Heart right ventricle (tissue), 16 donors: Measurements from ENCODE around the gene SSBP2. TPM values are rescaled to one million over a fixed set of nuclear protein-coding genes. Genes with fewer than 3 reads are reported as not detected.
A peak's percentile ranks its signal among the peaks of the same experiment; 100 is the strongest.
"Not testable (repeated sequence)": the region's sequence is repeated elsewhere in the genome, so short reads cannot be mapped to it uniquely, and the experiment has no call there.

Source experiments
- ATAC-seq, 8 donors: fragments of 200-7000 bp; cut with Tn5 transposase; one replicate each; pipeline ENCODE4 v1.9.1; 2020; ENCODE audit warnings: mild to moderate bottlenecking in 8 of 8, moderate library complexity in 8 of 8, moderate number of reproducible peaks in 1 of 8
- DNase-seq, 2 donors: peaks; one replicate each; pipeline ENCODE4 v3.0.0-alpha.2; 2020
- H3K27ac ChIP-seq, 10 donors: fragments of 200-600 bp; sonication (generic) in 2 of 10; one replicate each; pipeline versions ENCODE4 v1.5.0 to v1.8.0; 2020 to 2022; ENCODE audit warnings: mild to moderate bottlenecking in 3 of 10
- H3K27me3 ChIP-seq, 7 donors: fragments of 200-600 bp; one replicate each; pipeline ENCODE4 v1.8.0; 2021 to 2022; ENCODE audit warnings: mild to moderate bottlenecking in 2 of 7
- H3K36me3 ChIP-seq, 9 donors: fragments of 200-600 bp; sonication (generic) in 1 of 9; one replicate each; pipeline versions ENCODE4 v1.5.0 to v1.8.0; 2020 to 2022; ENCODE audit warnings: mild to moderate bottlenecking in 2 of 9
- H3K4me1 ChIP-seq, 9 donors: fragments of 200-600 bp; sonication (generic) in 1 of 9; one replicate each; pipeline versions ENCODE4 v1.5.0 to v1.8.0; 2020 to 2022; ENCODE audit warnings: mild to moderate bottlenecking in 4 of 9
- H3K4me3 ChIP-seq, 10 donors: fragments of 200-600 bp; sonication (generic) in 2 of 10; one replicate each; pipeline versions ENCODE4 v1.5.0 to v1.8.0; 2020 to 2022; ENCODE audit warnings: mild to moderate bottlenecking in 7 of 10, moderate library complexity in 2 of 10
- H3K9me3 ChIP-seq, 11 donors: fragments of 200-600 bp in 10 of 11; sonication (generic) in 2 of 11; one replicate each; pipeline versions ENCODE4 v1.5.0 to v1.8.0; 2013 to 2022; ENCODE audit warnings: mild to moderate bottlenecking in 2 of 11, control low read depth in 1 of 11, moderate library complexity in 1 of 11
- CTCF ChIP-seq, 9 donors: fragments of 200-600 bp; sonication (generic) in 2 of 9; IDR thresholded peaks; one replicate each; pipeline versions ENCODE4 v1.5.0 to v1.8.0; 2021 to 2022; ENCODE audit warnings: antibody characterized with exemption in 9 of 9, mild to moderate bottlenecking in 5 of 9, moderate library complexity in 1 of 9
- WGBS, 2 donors: extraction: QIAGEN DNeasy Blood & Tissue Kit; methylation state at CpG; one replicate each; pipeline ENCODE4 v1.1.7; 2013; ENCODE audit warnings: inconsistent platforms in 1 of 2; 5-methylcytosine and 5-hydroxymethylcytosine counted together
- intact Hi-C, 10 donors: fragments of 100-400 bp; cut with DNase I; formaldehyde crosslinking; loops; one replicate each; pipeline versions ENCODE4 v1.11.1 to v1.14.2; 2022
- polyA plus RNA-seq, 2 donors: library from polyadenylated mRNA; stranded (reverse); fragments of 200-250 nt; gene quantifications; one replicate each; pipeline ENCODE4 v1.2.3, GENCODE V29; 2013
- total RNA-seq, 10 donors: library from RNA; stranded (reverse); fragmentation: NEBNext Ultra II Directional in 3 of 10; extraction: Animal tissue kit (Norgen Biotek cat#: 25700) in 3 of 10; gene quantifications; one replicate each; pipeline versions ENCODE4 v1.2.1 to v1.2.4, GENCODE V29; 2021 to 2023
- donor health status: Arrhythmogenic right ventricular cardiomyopathy.
- donor health status: ischemic (EF 13 %, LVEDD 7.1; RV severe dilation, severe dysfunction).
- donor health status: healthy with polysubstance abuse.
- donor health status: DM: no; HTN: yes; CAD: no.
- donor health status: DM: no; HTN: no; CAD: no.
- donor health status: ischemic (EF 25% LVEDD 6.9; RV normal size, moderate dysfunction).
- donor health status: ischemic (EF 25% LVEDD 5.7; RV mildly dilated, moderate dysfunction).
- donor health status: healthy.
- donor health status: DM: yes; HTN: yes; CAD: no.
- donor health status: Ischemic cardiomyopathy.
- donor health status: ischemic (EF 35%, LVEDD 5.7; RV mildly dilated, moderate dysfunction).
- donor health status: nonischemic (EF 11% LVEDD 7.7; RV severe dilation, severe dysfunction).
- donor health status: DM: yes; HTN: yes; CAD: no.
- donor health status: PGD.
- donor health status: ischemic (EF 29% LVEDD 5.4; RV normal size, mild dysfunction).
- donor health status: nonischemic (EF 23%, LVEDD 6.1; RV moderate dilation, normal function).

Gene SSBP2
- total and polyA plus RNA-seq, 12 donors: 24.2 to 85.9 (median 52.0) TPM

- 22 to 28% methylated on average over 2 of the region's 2 CpGs for WGBS, 2 donors
These were observed 243.9 kb downstream of the SSBP2 start for GRCh38 chr5:81506900-81507588.

GRCh38 chr5:81506378-81506777 is 244.5 kb downstream of the SSBP2 start:
- no peaks in the 10 kb centered on the region for H3K9me3 ChIP-seq
- H3K27ac ChIP-seq: peak overlapping the region in 6 of 10 donors; percentile 45 to 74 (median 61)
- peak overlapping the region in 1 of 10 donors; percentile 9 for H3K4me3 ChIP-seq
- H3K27me3 ChIP-seq: no peaks in the 10 kb centered on the region
- DNase-seq: no peak
- 15 to 24% methylated on average over 1 of the region's 1 CpG for WGBS, 2 donors
- peaks cover 0 to 27% (median 20%) of the 10 kb centered on the region in 9 donors for H3K4me1 ChIP-seq
- peak in 3 of 8 donors; percentile 6 to 16 (median 15) for ATAC-seq
- intact Hi-C loops: loop anchor here (2.0 to 10.0 kb wide), 12 partner anchors 241 to 718 kb away; partner anchors contain the start of genes SSBP2 (in 4 of the 10) and ATG10 (in 3 of the 10)
- TF ChIP-seq CTCF (IDR thresholded peaks at IDR 0.05): no peak
- no peaks in the 10 kb centered on the region for H3K36me3 ChIP-seq

More at GRCh38 chr5:81506900-81507588, 243.9 kb downstream of the SSBP2 start:
- peak overlapping the region in 6 of 10 donors; percentile 45 to 74 (median 61) for H3K27ac ChIP-seq
- H3K27me3 ChIP-seq: no peaks in the 10 kb centered on the region
- H3K9me3 ChIP-seq: no peaks in the 10 kb centered on the region
- peak in 1 of 2 donors; percentile 80 for DNase-seq
- peaks cover 0 to 27% (median 20%) of the 10 kb centered on the region in 9 donors for H3K4me1 ChIP-seq
- no peaks in the 10 kb centered on the region for H3K36me3 ChIP-seq
- TF ChIP-seq CTCF (IDR thresholded peaks at IDR 0.05): peak; percentile 82 to 97 (median 85)
- H3K4me3 ChIP-seq: peak overlapping the region in 1 of 10 donors; percentile 9
- peak; percentile 97 to 100 (median 98) for ATAC-seq
- intact Hi-C loops: loop anchor here (1.0 to 10.0 kb wide), 13 partner anchors 240 to 718 kb away; partner anchors contain the start of genes SSBP2 (in 4 of the 10) and ATG10 (in 3 of the 10)

- TF ChIP-seq CTCF (IDR thresholded peaks at IDR 0.05): no peak
- DNase-seq: no peak
- Histone ChIP-seq H3K36me3 (no peaks in the 10 kb centered on the region), H3K27me3 (no peaks in the 10 kb centered on the region), H3K4me1 (peaks cover 0 to 27% (median 20%) of the 10 kb centered on the region in 9 donors), H3K9me3 (no peaks in the 10 kb centered on the region), H3K27ac (peak overlapping the region in 7 of 10 donors; percentile 24 to 74 (median 61)), H3K4me3 (peak overlapping the region in 6 of 10 donors; percentile 1 to 37 (median 23))
- intact Hi-C loops: loop anchor here (2.0 to 10.0 kb wide), 13 partner anchors 242 to 719 kb away; partner anchors contain the start of genes SSBP2 (in 5 of the 10) and ATG10 (in 3 of the 10)
- 49 to 60% methylated on average over 1 of the region's 1 CpG for WGBS, 2 donors
- ATAC-seq: peak in 4 of 8 donors; percentile 18 to 54 (median 30)
These were observed 245.2 kb downstream of the SSBP2 start for GRCh38 chr5:81505672-81506071.

- H3K27me3 ChIP-seq, H3K36me3 ChIP-seq, DNase-seq, H3K4me3 ChIP-seq, H3K9me3 ChIP-seq, ATAC-seq, H3K27ac ChIP-seq: not testable (repeated sequence)
- peaks cover 0 to 27% (median 20%) of the 10 kb centered on the region in 9 donors for H3K4me1 ChIP-seq
- intact Hi-C loops: loop anchor here in 7 of 10 donors (2.0 to 10.0 kb wide), 6 partner anchors 247 to 721 kb away; partner anchors contain the start of genes ATG10 (in 2 of the 7) and SSBP2 (in 1 of the 7)
These were observed 247.3 kb downstream of the SSBP2 start for GRCh38 chr5:81503602-81504001.
